BJ (cell line): Measurements from ENCODE around the gene ZNF277. TPM values are rescaled to one million over a fixed set of nuclear protein-coding genes. Genes with fewer than 3 reads are reported as not detected.

Source experiments
- CTCF ChIA-PET: fragments of 350-600 bp; formaldehyde crosslinking; extraction: SDS; loops from one replicate; lab custom pipeline; 2021; ENCODE audit warnings: antibody characterized with exemption, inconsistent platforms; lab: Yijun Ruan, JAX
- POLR2A ChIA-PET: fragments of 300-600 bp; sonication (Branson Sonifier 250); formaldehyde crosslinking; extraction: SDS; loops from one replicate; lab custom pipeline; 2021; ENCODE audit warnings: antibody characterized with exemption; lab: Charles Lee
- DNase-seq: peaks from one replicate; pipeline ENCODE4 v3.0.0-alpha.2; 2011; ENCODE audit warnings: low read depth
- H3K27me3 ChIP-seq: 2 replicates; pipeline ENCODE4 v1.6.0; 2011; ENCODE audit warnings: low read length; ENCODE audit not compliant: control insufficient read depth, insufficient read depth
- H3K36me3 ChIP-seq: 2 replicates; pipeline ENCODE4 v1.5.1; 2011; ENCODE audit warnings: low read length; ENCODE audit not compliant: control insufficient read depth, insufficient read depth
- H3K4me3 ChIP-seq: 2 replicates; pipeline ENCODE4 v1.5.1; 2011; ENCODE audit warnings: low read depth, mild to moderate bottlenecking, control low read depth, low read length
- polyA plus RNA-seq: library from polyadenylated mRNA; depleted of rRNA; stranded (reverse); fragments of >200 nt; gene quantifications from 2 replicates; pipeline ENCODE4 v1.2.3, GENCODE V29; 2011
- TF ChIP-seq, protein P1 (sequence below): IDR thresholded peaks from 2 replicates; pipeline ENCODE4 v1.5.1; 2011; ENCODE audit warnings: low read depth, mild to moderate bottlenecking, control low read depth, inconsistent platforms, low read length, moderate library complexity; ENCODE audit not compliant: insufficient read depth

ZNF277 gene
- polyA plus RNA-seq, 1 experiment = 10.0 TPM

DNA sequence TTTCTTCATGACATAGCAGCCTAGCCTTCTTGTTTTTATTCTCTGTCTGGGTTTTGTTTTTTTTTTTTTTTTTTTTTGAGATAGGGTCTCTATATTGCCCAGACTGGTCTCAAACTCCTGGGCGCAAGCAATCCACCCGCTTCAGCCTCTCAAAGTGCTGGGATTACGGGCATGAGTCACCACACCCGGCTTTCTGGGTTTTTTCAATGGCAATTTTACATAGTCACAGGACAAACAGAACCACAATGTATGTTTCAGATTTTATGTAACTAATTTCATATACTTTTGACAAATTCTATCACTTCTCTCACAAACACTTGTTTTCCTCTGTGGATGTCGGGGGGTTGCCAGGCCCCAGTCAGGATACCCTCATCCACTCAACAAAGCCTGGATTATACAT is 16.8 kb upstream of the ZNF277 start:
- Histone ChIP-seq H3K27me3 (no peaks in the 10 kb centered on the region), H3K36me3 (no peaks in the 10 kb centered on the region), H3K4me3 (no peak overlapping the region)
- POLR2A ChIA-PET = no interaction called here
- CTCF ChIA-PET = interaction anchor here (0.6 kb wide), 1 partner anchor 10 kb away, joined by 3 read pairs; no protein-coding TSS in a partner anchor
- no peak for DNase-seq
- TF ChIP-seq, protein P1, sequence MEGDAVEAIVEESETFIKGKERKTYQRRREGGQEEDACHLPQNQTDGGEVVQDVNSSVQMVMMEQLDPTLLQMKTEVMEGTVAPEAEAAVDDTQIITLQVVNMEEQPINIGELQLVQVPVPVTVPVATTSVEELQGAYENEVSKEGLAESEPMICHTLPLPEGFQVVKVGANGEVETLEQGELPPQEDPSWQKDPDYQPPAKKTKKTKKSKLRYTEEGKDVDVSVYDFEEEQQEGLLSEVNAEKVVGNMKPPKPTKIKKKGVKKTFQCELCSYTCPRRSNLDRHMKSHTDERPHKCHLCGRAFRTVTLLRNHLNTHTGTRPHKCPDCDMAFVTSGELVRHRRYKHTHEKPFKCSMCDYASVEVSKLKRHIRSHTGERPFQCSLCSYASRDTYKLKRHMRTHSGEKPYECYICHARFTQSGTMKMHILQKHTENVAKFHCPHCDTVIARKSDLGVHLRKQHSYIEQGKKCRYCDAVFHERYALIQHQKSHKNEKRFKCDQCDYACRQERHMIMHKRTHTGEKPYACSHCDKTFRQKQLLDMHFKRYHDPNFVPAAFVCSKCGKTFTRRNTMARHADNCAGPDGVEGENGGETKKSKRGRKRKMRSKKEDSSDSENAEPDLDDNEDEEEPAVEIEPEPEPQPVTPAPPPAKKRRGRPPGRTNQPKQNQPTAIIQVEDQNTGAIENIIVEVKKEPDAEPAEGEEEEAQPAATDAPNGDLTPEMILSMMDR = no peak

DNA sequence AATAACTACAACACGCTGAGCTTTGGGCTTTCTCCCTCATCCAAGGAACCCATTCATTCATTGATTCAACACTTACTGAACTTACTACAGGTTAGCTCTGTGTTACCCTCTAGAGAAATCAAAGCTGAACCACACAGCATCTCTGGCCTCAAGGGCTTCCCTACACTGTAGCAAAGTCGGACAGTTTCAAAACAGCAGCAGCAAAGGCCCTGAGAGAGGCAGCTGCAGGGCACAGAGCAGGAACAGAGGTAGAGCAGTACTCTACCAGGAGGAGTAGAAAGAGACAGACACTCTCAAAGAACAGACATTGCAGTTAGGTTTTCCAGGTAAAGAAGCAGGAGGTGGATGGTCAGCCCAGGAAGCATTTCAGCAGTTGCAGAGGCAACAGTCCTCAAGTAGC is 16.4 kb upstream of the ZNF277 start:
- H3K4me3 ChIP-seq = no peak overlapping the region
- POLR2A ChIA-PET = no interaction called here
- DNase-seq = no peak
- no peaks in the 10 kb centered on the region for H3K27me3 ChIP-seq
- CTCF ChIA-PET = interaction anchor here (0.6 kb wide), 1 partner anchor 10 kb away, joined by 3 read pairs; no protein-coding TSS in a partner anchor
- H3K36me3 ChIP-seq = no peaks in the 10 kb centered on the region
- TF ChIP-seq, protein P1 = no peak

DNA sequence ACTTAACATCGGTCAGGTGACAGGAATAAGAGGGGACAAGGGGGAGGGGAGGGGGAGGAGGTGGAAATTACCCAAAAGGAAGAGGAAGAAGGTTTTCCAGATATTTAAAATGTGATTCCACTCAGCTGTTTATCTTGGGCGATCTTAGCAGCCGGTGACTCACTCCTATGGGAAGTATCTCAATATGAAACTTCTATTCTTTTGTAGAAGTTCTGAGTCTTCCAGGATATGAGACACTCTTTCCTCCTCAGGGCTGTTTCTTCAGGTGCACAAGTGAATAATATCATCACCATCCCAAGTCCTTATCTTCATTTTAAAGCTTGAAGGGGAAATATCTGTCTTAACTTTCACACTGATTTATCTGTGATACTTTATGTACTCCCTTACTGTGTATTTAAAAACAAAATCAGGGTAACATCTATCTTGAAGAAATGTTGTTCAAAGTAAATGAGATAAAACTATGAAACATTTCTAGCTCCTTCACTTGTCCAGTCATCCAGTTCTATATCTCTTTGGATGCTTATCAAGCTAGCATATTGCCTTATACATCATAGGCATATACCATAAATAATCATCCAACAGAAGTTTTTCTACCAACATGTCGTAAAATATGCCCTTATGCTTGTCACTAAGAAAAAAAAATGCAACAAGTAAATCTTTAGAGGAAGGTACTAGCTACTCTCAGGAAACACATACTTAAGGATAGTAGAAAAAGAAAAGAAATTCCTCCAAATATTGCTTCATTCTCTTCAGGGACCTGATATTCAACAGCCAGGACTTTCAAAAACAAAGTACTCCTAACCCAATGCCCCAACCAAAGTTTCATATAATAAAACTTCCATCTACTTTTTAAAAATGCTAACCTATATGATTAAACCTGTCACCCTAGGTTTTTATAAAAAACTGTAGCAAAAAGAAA is 14.0 kb upstream of the ZNF277 start:
- Histone ChIP-seq H3K36me3 (no peaks in the 10 kb centered on the region), H3K4me3 (no peak overlapping the region), H3K27me3 (no peaks in the 10 kb centered on the region)
- TF ChIP-seq, protein P1 = no peak
- POLR2A ChIA-PET = interaction anchor here (0.6 kb wide), 1 partner anchor 13 kb away, joined by 3 read pairs; no protein-coding TSS in a partner anchor
- DNase-seq = no peak
- CTCF ChIA-PET = no interaction called here

DNA sequence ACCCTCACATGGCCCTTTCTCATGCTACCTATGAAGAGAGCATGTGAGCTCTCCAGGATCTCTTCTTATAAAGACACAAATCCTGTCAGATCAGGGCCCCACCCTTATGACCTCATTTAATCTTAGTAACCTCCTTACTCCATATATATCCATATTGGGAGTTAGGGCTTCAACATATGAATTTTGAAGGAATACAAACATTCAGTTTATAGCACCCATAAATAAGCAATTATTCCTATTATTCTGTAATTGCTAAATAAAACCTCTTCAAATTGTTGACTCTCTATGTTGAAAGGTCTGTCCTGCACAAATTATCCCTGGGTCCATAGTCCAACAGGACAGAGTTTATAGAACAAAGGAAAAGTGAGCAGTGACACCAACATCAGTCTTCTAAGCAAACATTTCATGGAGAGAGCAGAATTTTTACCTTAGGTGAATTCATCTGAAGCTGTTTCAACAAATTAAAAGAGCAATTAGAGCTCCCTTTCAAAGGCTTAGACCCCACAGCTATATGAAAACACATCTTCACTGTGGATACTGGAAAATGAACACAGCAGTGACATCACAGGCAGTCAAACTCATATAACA is 12.5 kb upstream of the ZNF277 start:
- H3K36me3 ChIP-seq = no peaks in the 10 kb centered on the region
- TF ChIP-seq, protein P1 = no peak
- ChIA-PET POLR2A (no interaction called here), CTCF (interaction anchor here (1.7 kb wide), 1 partner anchor 10 kb away, joined by 3 read pairs; no protein-coding TSS in a partner anchor)
- no peak for DNase-seq
- H3K27me3 ChIP-seq = no peaks in the 10 kb centered on the region
- H3K4me3 ChIP-seq = no peak overlapping the region

DNA sequence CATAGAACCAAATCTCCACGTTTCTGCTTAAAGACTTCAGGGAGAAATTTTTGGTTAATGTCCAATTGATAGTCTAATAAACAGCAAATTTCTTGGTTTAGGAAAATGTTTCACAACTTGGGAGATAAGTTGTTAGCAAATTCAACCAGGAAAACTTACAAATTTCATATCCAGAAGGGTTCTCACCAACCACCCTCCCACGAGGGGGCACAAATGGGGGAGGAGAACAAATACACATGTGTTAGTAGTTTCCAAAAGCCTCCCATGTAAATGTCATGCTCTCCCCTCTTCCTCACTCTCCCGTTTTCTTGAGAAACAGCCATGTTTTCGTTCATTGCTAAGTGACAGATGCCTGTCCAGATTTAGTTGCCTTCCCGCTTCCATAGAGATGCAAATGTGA is 10.8 kb upstream of the ZNF277 start:
- ChIA-PET POLR2A (no interaction called here), CTCF (no interaction called here)
- H3K4me3 ChIP-seq = no peak overlapping the region
- TF ChIP-seq, protein P1 = no peak
- H3K27me3 ChIP-seq = no peaks in the 10 kb centered on the region
- no peak for DNase-seq
- no peaks in the 10 kb centered on the region for H3K36me3 ChIP-seq
